Measurements from ENCODE around the gene AMBRA1.

Gene AMBRA1

GRCh38 chr11:46438211-46438610 is 155.6 kb downstream of the AMBRA1 start:
- H2BK5ac ChIP-seq (ENCODE audit: low read depth, low read length, poor library complexity, severe bottlenecking): no peak overlapping the region
- no peak overlapping the region for H3K4me2 ChIP-seq (ENCODE audit: low read length, poor library complexity, severe bottlenecking)
- no peak overlapping the region for H3K18ac ChIP-seq (ENCODE audit: low read depth in 1 of 2, low read length in 2 of 2)
- H2AFZ ChIP-seq (ENCODE audit: low read depth, low read length): no peak overlapping the region
- H3K36me3 ChIP-seq (ENCODE audit: control insufficient read depth in 1 of 2, insufficient read depth in 2 of 2, low read depth in 1 of 2, low read length in 2 of 2): peaks cover 28 to 46% of the 10 kb centered on the region in 2 experiments
- H3K23ac ChIP-seq (ENCODE audit: low read length in 2 of 2): no peak overlapping the region
- no peak overlapping the region for H4K8ac ChIP-seq (ENCODE audit: low read length)
- peaks cover 15% of the 10 kb centered on the region for H3K79me1 ChIP-seq (replicated peaks; ENCODE audit: low read length, poor library complexity, severe bottlenecking)
- H3K4ac ChIP-seq (ENCODE audit: low read depth in 1 of 2, low read length in 2 of 2): no peak overlapping the region
- H2BK120ac ChIP-seq (ENCODE audit: low read depth, low read length): no peak overlapping the region
- no peak for DNase-seq
- H3K4me1 ChIP-seq (ENCODE audit: control insufficient read depth, insufficient read depth, low read depth, low read length): no peaks in the 10 kb centered on the region
- no peak overlapping the region for H4K91ac ChIP-seq (ENCODE audit: low read length)
- H2AK5ac ChIP-seq (ENCODE audit: low read length, severe bottlenecking): no peak overlapping the region
- H2BK12ac ChIP-seq (ENCODE audit: low read length in 2 of 2): no peak overlapping the region
- no peaks in the 10 kb centered on the region for H3K9me3 ChIP-seq (ENCODE audit: control insufficient read depth, low read length)
- WGBS: 70% methylated on average over 4 of the region's 4 CpGs
- no peak overlapping the region for H3K27ac ChIP-seq (ENCODE audit: low read length, poor library complexity, severe bottlenecking)
- no peaks in the 10 kb centered on the region for H3K27me3 ChIP-seq (ENCODE audit: control insufficient read depth in 1 of 2, insufficient read depth in 1 of 2, low read length in 2 of 2)
- no peak overlapping the region for H3K9ac ChIP-seq (ENCODE audit: low read length)
- H3K14ac ChIP-seq (ENCODE audit: low read length in 2 of 2): no peak overlapping the region
- H3K4me3 ChIP-seq (ENCODE audit: insufficient read depth in 1 of 2, low read depth in 1 of 2, low read length in 2 of 2): no peak overlapping the region
- H2BK15ac ChIP-seq (ENCODE audit: low read depth, poor library complexity, severe bottlenecking): no peak overlapping the region

GRCh38 chr11:46437122-46437689 is 156.6 kb downstream of the AMBRA1 start:
- Histone ChIP-seq H3K27me3 (ENCODE audit: control insufficient read depth in 1 of 2, insufficient read depth in 1 of 2, low read length in 2 of 2) (no peaks in the 10 kb centered on the region), H3K27ac (ENCODE audit: low read length, poor library complexity, severe bottlenecking) (no peak overlapping the region), H3K9ac (ENCODE audit: low read length) (no peak overlapping the region), H3K4me3 (ENCODE audit: insufficient read depth in 1 of 2, low read depth in 1 of 2, low read length in 2 of 2) (no peak overlapping the region), H4K91ac (ENCODE audit: low read length) (no peak overlapping the region), H3K4me2 (ENCODE audit: low read length, poor library complexity, severe bottlenecking) (no peak overlapping the region), H4K8ac (ENCODE audit: low read length) (no peak overlapping the region), H2BK120ac (ENCODE audit: low read depth, low read length) (no peak overlapping the region), H3K18ac (ENCODE audit: low read depth in 1 of 2, low read length in 2 of 2) (no peak overlapping the region), H2AFZ (ENCODE audit: low read depth, low read length) (no peak overlapping the region), H3K4me1 (ENCODE audit: control insufficient read depth, insufficient read depth, low read depth, low read length) (no peaks in the 10 kb centered on the region), H2AK5ac (ENCODE audit: low read length, severe bottlenecking) (no peak overlapping the region), H3K23ac (ENCODE audit: low read length in 2 of 2) (no peak overlapping the region), H2BK5ac (ENCODE audit: low read depth, low read length, poor library complexity, severe bottlenecking) (no peak overlapping the region), H2BK15ac (ENCODE audit: low read depth, poor library complexity, severe bottlenecking) (no peak overlapping the region), H3K14ac (ENCODE audit: low read length in 2 of 2) (no peak overlapping the region), H3K4ac (ENCODE audit: low read depth in 1 of 2, low read length in 2 of 2) (no peak overlapping the region), H2BK12ac (ENCODE audit: low read length in 2 of 2) (no peak overlapping the region), H3K9me3 (ENCODE audit: control insufficient read depth, low read length) (no peaks in the 10 kb centered on the region), H3K79me1 (replicated peaks; ENCODE audit: low read length, poor library complexity, severe bottlenecking) (peaks cover 15% of the 10 kb centered on the region), H3K36me3 (ENCODE audit: control insufficient read depth in 1 of 2, insufficient read depth in 2 of 2, low read depth in 1 of 2, low read length in 2 of 2) (peaks cover 26 to 46% of the 10 kb centered on the region in 2 experiments)
- no peak for DNase-seq
- 95% methylated on average over 5 of the region's 6 CpGs for WGBS

- Histone ChIP-seq H3K23ac (ENCODE audit: low read length in 2 of 2) (no peak overlapping the region), H2BK15ac (ENCODE audit: low read depth, poor library complexity, severe bottlenecking) (no peak overlapping the region), H2BK120ac (ENCODE audit: low read depth, low read length) (no peak overlapping the region), H2AK5ac (ENCODE audit: low read length, severe bottlenecking) (no peak overlapping the region), H2AFZ (ENCODE audit: low read depth, low read length) (no peak overlapping the region), H3K79me1 (replicated peaks; ENCODE audit: low read length, poor library complexity, severe bottlenecking) (peaks cover 15% of the 10 kb centered on the region), H2BK12ac (ENCODE audit: low read length in 2 of 2) (no peak overlapping the region), H3K9ac (ENCODE audit: low read length) (no peak overlapping the region), H2BK5ac (ENCODE audit: low read depth, low read length, poor library complexity, severe bottlenecking) (no peak overlapping the region), H3K18ac (ENCODE audit: low read depth in 1 of 2, low read length in 2 of 2) (no peak overlapping the region), H3K4me1 (ENCODE audit: control insufficient read depth, insufficient read depth, low read depth, low read length) (no peaks in the 10 kb centered on the region), H3K14ac (ENCODE audit: low read length in 2 of 2) (no peak overlapping the region), H3K4me2 (ENCODE audit: low read length, poor library complexity, severe bottlenecking) (no peak overlapping the region), H4K8ac (ENCODE audit: low read length) (no peak overlapping the region), H3K4me3 (ENCODE audit: insufficient read depth in 1 of 2, low read depth in 1 of 2, low read length in 2 of 2) (no peak overlapping the region), H3K27ac (ENCODE audit: low read length, poor library complexity, severe bottlenecking) (no peak overlapping the region), H3K9me3 (ENCODE audit: control insufficient read depth, low read length) (no peaks in the 10 kb centered on the region), H3K27me3 (ENCODE audit: control insufficient read depth in 1 of 2, insufficient read depth in 1 of 2, low read length in 2 of 2) (no peaks in the 10 kb centered on the region), H3K4ac (ENCODE audit: low read depth in 1 of 2, low read length in 2 of 2) (no peak overlapping the region), H4K91ac (ENCODE audit: low read length) (no peak overlapping the region), H3K36me3 (ENCODE audit: control insufficient read depth in 1 of 2, insufficient read depth in 2 of 2, low read depth in 1 of 2, low read length in 2 of 2) (peaks cover 23 to 47% of the 10 kb centered on the region in 2 experiments)
- no peak for DNase-seq
- WGBS: 75% methylated on average over 1 of the region's 3 CpGs
Observed at GRCh38 chr11:46436113-46436512, 157.7 kb downstream of the AMBRA1 start.

GRCh38 chr11:46435679-46436078 is 158.1 kb downstream of the AMBRA1 start:
- H3K4me2 ChIP-seq (ENCODE audit: low read length, poor library complexity, severe bottlenecking): no peak overlapping the region
- no peak overlapping the region for H3K4ac ChIP-seq (ENCODE audit: low read depth in 1 of 2, low read length in 2 of 2)
- no peaks in the 10 kb centered on the region for H3K9me3 ChIP-seq (ENCODE audit: control insufficient read depth, low read length)
- H3K18ac ChIP-seq (ENCODE audit: low read depth in 1 of 2, low read length in 2 of 2): no peak overlapping the region
- no peak for DNase-seq
- H4K91ac ChIP-seq (ENCODE audit: low read length): no peak overlapping the region
- H2BK120ac ChIP-seq (ENCODE audit: low read depth, low read length): no peak overlapping the region
- H3K27me3 ChIP-seq (ENCODE audit: control insufficient read depth in 1 of 2, insufficient read depth in 1 of 2, low read length in 2 of 2): no peaks in the 10 kb centered on the region
- H3K27ac ChIP-seq (ENCODE audit: low read length, poor library complexity, severe bottlenecking): no peak overlapping the region
- no peak overlapping the region for H2AFZ ChIP-seq (ENCODE audit: low read depth, low read length)
- H2BK12ac ChIP-seq (ENCODE audit: low read length in 2 of 2): no peak overlapping the region
- H3K23ac ChIP-seq (ENCODE audit: low read length in 2 of 2): no peak overlapping the region
- no peak overlapping the region for H2AK5ac ChIP-seq (ENCODE audit: low read length, severe bottlenecking)
- no peak overlapping the region for H3K4me3 ChIP-seq (ENCODE audit: insufficient read depth in 1 of 2, low read depth in 1 of 2, low read length in 2 of 2)
- no peak overlapping the region for H3K9ac ChIP-seq (ENCODE audit: low read length)
- WGBS: 92% methylated on average over 3 of the region's 3 CpGs
- peaks cover 15% of the 10 kb centered on the region for H3K79me1 ChIP-seq (replicated peaks; ENCODE audit: low read length, poor library complexity, severe bottlenecking)
- H3K4me1 ChIP-seq (ENCODE audit: control insufficient read depth, insufficient read depth, low read depth, low read length): no peaks in the 10 kb centered on the region
- H3K36me3 ChIP-seq (ENCODE audit: control insufficient read depth in 1 of 2, insufficient read depth in 2 of 2, low read depth in 1 of 2, low read length in 2 of 2): peaks cover 23 to 48% of the 10 kb centered on the region in 2 experiments
- no peak overlapping the region for H4K8ac ChIP-seq (ENCODE audit: low read length)
- no peak overlapping the region for H3K14ac ChIP-seq (ENCODE audit: low read length in 2 of 2)
- H2BK5ac ChIP-seq (ENCODE audit: low read depth, low read length, poor library complexity, severe bottlenecking): no peak overlapping the region
- no peak overlapping the region for H2BK15ac ChIP-seq (ENCODE audit: low read depth, poor library complexity, severe bottlenecking)
